Transverse colon (tissue), 4 donors: ENCODE results near the gene CDKL5.

Experiments used
- EP300 ChIP-seq: sonication (generic); formaldehyde crosslinking; IDR thresholded peaks from one replicate; pipeline ENCODE4 v1.6.1; 2017; ENCODE audit warnings: antibody characterized with exemption, low read depth
- POLR2A ChIP-seq: fragments of 450-650 bp; IDR thresholded peaks from one replicate; pipeline ENCODE4 v1.6.1; 2016; ENCODE audit warnings: antibody characterized with exemption, mild to moderate bottlenecking, moderate library complexity
- POLR2AphosphoS5 ChIP-seq, 3 donors: sonication (generic); formaldehyde crosslinking; IDR thresholded peaks; one replicate each; pipeline ENCODE4 v1.6.1; 2016; ENCODE audit warnings: antibody characterized with exemption in 3 of 3
- TF ChIP-seq, protein P1 (sequence below), 5 experiments: fragments of 200-600 bp in 3 of 5; fragments of 450-650 bp in 2 of 5; sonication (generic) in 3 of 5; IDR thresholded peaks; 1 replicate in 2 of 5; 2 replicates in 3 of 5; pipeline ENCODE4 v1.5.1; 2016 to 2017; ENCODE audit warnings: antibody characterized with exemption in 5 of 5, inconsistent platforms in 3 of 5, mild to moderate bottlenecking in 2 of 5, moderate library complexity in 1 of 5

DNA sequence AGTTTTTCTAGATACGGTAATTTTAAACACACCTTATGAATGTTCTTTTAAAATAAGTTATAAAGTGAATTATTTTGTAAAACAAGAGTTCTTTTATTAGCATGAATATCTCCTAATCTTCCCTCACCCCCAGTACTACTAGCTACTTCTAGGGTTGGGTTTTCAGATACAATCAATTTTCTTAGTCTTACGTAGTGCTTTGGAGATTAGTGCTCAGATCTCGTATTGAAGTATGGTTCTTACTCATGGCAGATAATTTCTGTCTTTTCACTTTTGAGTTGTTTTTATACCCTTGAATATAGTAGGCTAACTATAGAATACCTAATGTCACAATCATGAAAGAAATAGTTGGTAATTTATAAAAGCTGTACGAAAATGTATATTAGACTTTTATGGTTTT is 43.2 kb downstream of the CDKL5 start:
- TF ChIP-seq, protein P1, sequence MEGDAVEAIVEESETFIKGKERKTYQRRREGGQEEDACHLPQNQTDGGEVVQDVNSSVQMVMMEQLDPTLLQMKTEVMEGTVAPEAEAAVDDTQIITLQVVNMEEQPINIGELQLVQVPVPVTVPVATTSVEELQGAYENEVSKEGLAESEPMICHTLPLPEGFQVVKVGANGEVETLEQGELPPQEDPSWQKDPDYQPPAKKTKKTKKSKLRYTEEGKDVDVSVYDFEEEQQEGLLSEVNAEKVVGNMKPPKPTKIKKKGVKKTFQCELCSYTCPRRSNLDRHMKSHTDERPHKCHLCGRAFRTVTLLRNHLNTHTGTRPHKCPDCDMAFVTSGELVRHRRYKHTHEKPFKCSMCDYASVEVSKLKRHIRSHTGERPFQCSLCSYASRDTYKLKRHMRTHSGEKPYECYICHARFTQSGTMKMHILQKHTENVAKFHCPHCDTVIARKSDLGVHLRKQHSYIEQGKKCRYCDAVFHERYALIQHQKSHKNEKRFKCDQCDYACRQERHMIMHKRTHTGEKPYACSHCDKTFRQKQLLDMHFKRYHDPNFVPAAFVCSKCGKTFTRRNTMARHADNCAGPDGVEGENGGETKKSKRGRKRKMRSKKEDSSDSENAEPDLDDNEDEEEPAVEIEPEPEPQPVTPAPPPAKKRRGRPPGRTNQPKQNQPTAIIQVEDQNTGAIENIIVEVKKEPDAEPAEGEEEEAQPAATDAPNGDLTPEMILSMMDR (IDR thresholded peaks at IDR 0.05), result no peak
- TF ChIP-seq POLR2A (no peak), EP300 (no peak), POLR2AphosphoS5 (IDR thresholded peaks at IDR 0.05) (no peak)
